EL (cell line): ENCODE data around the gene SLC6A8.
"Not testable (repeated sequence)": the region's sequence is repeated elsewhere in the genome, so short reads cannot be mapped to it uniquely, and the experiment has no call there.

ENCODE experiments used
- DNase-seq: peaks from one replicate; pipeline ENCODE4 v3.0.0-alpha.2; 2016

SLC6A8 gene

DNA sequence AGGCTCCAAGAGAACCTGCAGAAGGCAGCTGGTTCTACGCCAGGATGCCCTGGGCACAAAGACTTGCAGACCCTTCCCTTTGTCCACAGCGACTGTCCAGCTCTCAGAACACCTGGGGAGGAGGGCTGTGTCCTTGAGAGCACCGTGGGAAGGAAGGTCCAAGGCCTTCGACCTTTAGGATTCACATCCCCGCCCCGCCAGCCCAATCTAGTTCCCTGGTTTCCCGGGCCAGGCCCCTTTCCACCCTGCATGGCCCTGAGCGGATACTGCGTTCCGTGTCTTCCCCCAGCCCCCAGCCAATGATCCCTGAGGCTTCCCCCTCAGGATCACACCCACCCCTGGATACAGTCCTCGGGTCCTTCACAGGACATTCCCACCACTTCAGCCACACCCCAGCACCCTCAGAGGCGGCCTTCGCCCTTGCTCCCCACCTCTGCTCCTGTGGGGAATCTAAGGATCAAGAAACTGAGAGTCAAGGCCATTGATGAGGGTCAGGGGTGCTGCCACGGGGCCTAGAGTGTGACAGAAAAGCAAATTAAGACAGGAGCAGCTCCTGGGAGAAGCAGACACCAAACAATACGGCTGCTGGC, 46.0 kb downstream of the SLC6A8 start:
- no peak for DNase-seq

DNA sequence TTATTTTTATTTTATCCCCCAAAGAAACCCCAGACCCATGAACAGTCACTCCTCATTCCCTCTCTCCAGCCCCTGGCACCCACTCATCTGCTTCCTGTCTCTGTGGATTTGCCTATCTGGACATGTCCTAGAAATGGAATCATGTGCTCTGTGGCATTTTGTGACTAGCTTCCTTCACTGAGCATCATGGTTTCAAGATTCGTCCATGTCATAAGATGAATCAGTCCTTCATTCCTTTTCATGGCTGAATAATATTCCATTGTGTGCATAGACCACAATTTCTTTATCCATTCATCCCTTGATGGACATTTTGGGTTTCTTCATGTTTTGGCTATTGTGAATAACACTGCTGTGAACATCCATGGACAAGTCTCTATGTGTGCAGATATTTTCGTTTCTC, 47.1 kb downstream of the SLC6A8 start:
- DNase-seq, result no peak

DNA sequence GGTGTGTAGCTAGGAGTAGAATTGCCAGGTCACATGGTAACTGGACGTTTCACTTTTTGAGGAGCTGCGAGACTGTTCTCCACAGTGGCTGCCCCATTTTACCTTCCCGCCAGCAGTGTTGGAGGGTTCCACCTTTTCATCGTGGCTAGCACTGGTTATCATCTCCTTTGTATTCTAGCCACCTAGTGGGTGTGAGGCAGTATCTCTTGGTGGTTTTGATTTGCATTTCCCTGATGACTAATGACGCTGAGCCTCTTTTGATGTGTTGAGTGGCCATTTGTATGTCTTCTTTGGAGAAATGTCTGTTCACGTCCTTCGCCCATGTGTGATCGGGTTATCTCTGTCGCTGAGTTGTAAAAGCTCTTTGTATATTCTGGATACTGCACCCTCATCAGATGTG, 47.5 kb downstream of the SLC6A8 start:
- no peak for DNase-seq

DNA sequence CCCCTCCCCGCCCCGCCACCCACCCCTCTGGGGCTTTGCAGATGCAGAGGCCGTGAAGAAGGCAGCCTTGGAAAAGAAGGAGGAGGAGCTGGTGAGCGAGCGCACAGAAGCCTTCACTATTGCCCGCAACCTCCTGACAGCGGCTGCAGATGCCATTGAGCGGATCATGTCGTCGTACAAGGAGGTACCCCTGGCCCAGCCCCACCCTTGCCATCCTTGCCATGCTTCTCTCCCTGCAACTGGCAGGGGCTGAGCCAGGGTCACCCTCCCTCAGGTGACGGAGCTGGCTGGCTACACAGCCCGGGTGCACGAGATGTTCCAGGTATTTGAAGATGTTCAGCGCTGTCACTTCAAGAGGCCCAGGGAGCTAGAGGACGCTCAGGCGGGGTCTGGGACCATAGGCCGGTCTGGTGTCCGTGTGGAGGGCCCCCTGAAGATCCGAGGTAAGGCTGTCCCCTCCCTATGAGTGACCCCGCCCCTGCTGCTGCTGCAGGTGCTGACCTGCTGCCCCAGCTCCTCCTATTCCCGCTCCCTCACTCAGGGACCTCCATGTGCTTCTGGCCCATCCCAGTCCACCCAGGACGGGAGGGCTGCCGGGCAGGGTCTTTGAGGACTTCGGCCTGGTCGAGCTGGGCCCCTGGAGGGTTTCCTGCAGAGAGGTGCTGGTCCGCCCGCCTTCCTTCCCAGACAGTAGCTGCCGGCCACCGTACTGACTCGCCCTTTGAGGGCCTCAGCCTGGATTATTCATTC, 48.5 kb downstream of the SLC6A8 start:
- no peak for DNase-seq

DNA sequence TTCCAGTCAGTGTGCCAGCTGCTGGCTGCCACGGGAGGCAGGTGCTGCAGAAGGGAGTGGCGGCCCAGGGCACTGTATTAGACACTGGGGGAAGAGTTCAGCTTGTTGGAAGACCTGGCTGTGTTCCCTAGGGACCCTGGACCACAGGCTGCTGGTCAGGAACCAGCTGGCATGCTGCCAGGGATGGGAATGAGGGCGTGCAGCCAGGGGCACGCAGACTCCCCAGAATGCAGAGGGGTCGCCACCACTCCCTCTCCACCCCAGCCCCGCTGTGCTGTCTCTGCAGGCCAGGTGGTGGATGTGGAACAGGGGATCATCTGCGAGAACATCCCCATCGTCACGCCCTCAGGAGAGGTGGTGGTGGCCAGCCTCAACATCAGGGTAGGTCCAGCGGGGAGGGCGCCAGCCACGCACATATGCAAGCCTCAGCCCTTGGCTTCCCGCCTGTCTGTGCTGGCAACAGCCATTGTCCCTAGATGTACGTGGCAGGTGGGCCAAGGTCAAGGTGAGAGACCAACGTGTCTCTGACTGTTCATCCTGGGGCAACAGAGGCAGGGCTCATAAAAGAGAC, 49.2 kb downstream of the SLC6A8 start:
- no peak for DNase-seq

DNA sequence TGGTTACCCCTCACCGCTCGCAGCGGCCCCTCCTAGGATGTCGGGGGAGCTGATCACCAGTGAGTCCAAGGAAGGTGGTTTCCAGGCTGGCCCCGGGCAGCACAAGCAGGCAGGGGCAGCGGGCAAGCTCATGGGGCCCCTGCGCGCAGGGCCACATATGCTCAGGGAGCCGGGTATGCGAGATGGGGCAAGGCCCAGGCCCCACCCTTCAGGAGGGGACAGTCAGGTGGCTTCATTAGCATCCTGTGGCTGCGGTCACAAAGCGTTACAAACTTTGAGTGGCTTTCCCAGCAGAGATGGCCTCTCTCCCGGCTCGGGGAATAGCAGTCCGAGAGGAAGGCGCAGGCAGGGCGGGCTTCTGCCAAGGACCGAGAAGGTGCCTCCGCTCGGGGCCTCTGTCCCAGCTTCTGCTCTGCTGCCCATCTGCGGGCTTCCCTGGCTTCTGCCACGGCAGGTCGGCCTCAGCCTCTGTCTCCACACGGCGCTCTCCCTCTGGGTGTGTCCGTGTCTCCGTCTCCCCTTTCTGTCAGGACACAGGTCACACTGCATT, 50.4 kb downstream of the SLC6A8 start:
- no peak for DNase-seq

DNA sequence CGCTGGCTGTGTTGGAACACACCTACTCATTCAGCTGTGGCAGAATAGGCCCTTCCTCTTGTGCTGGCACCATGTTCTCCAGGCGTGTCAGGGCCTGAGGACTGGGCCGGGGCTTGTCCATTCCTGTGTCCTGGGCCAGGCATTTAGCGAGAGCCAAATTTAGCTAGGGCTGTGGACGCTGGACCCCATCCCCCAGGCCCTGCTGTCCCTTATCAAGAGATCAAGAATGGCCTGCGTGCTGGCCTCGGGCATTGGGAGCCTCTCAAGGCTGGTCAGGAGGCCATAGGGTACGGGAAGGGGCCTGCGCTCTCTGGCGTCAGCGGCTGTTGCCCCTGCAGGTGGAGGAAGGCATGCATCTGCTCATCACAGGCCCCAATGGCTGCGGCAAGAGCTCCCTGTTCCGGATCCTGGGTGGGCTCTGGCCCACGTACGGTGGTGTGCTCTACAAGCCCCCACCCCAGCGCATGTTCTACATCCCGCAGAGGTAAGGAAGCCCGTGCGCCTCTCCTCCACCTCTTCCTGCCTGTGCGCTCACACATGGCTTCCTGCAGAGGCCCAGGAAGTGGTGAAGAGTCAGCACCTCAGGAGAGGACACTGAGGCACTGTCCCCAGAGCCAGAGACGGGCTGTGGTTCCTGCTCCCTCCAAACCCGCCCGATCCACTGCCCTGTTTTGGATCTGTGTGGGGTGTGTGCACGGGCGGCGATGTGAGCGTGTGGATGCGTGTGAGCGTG, 52.2 kb downstream of the SLC6A8 start:
- DNase-seq, result no peak

DNA sequence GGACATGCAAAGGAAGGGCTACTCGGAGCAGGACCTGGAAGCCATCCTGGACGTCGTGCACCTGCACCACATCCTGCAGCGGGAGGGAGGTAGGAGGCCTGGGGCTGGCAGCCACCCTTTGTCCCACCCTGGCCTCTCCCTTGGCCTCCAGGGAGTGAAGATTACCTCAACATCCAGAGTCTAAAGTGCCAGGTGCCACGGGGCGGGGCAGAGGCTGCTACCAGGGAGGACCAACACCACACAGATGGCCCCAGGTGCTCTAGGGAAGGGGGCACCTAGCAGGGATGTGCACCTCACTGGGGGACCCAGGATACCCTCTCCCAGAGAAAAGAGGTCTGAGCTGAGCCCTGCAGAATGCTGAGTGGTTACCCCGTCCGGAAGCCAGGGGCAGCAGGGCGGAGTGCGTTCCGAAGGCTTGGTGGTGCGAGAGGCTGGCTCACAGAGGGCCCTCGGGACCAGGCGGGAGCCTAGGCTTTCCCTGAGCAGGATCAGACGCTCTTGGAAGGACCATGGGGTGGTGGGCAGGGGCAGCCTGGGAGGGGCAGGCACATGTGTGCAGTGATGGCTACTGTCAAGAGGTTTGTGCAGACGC, 53.0 kb downstream of the SLC6A8 start:
- no peak for DNase-seq

DNA sequence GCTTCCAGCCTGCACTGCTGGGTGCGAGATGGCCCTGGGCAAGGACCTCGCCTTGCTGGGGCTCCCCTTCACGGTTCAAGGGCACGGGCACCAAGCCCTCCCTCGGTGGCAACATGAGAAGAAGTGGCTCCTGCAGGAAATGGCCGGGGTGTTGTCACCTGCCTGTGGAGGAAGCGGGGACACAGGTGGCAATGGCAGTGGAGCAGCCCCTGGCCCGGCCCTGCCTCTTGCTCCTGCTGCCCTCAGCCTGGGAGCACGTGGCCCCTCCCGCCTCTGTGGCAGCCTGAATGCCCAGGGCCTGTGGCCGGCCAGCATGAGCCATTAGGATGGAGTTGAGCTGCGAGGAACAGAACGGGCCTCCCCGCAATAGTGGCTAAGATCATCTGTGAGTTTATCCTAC, 53.7 kb downstream of the SLC6A8 start:
- DNase-seq, result no peak

DNA sequence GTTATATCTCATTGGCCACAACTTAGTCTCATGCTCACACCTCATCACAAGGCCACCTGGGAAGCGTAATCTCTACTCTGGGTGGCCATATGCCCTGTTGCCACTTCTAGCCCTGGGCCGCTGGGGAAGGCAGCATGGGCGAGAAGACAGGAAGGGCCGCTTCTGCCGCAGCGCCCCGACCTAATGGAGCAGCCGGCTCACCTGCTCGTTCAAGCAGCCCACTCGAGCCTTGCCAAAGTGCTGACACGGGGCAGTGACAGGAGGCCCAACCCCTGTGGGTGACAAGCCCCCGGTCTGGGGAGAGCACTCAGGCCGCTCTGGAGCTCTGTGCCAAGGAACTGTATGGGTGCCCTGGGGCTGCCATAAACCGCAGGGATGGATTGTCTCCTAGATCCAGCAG, 54.4 kb downstream of the SLC6A8 start:
- not testable (repeated sequence) for DNase-seq

DNA sequence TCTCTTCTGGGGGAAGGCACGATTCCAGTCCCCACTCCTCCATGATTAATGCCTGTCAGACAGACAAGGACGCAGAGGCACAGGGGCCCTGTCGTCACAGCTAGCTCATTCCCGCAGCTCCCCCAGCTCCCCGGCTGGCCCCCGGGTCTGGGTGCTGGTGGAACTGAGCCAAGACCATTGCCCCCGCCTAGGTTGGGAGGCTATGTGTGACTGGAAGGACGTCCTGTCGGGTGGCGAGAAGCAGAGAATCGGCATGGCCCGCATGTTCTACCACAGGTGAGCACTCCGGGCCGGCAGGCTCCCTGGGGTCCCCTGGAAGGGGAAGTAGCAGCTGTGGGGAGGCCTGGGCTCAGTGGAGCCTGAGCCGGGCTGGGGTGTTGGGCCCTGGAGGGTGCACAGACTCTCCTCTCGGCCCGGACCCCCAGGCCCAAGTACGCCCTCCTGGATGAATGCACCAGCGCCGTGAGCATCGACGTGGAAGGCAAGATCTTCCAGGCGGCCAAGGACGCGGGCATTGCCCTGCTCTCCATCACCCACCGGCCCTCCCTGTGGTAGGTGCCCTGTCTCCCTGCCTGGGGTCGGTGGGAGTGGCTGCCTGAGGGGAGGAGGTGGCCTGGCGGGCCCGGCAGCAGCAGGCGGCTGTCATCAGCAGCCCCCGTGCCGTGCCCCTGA, 55.2 kb downstream of the SLC6A8 start:
- DNase-seq, result not testable (repeated sequence)

DNA sequence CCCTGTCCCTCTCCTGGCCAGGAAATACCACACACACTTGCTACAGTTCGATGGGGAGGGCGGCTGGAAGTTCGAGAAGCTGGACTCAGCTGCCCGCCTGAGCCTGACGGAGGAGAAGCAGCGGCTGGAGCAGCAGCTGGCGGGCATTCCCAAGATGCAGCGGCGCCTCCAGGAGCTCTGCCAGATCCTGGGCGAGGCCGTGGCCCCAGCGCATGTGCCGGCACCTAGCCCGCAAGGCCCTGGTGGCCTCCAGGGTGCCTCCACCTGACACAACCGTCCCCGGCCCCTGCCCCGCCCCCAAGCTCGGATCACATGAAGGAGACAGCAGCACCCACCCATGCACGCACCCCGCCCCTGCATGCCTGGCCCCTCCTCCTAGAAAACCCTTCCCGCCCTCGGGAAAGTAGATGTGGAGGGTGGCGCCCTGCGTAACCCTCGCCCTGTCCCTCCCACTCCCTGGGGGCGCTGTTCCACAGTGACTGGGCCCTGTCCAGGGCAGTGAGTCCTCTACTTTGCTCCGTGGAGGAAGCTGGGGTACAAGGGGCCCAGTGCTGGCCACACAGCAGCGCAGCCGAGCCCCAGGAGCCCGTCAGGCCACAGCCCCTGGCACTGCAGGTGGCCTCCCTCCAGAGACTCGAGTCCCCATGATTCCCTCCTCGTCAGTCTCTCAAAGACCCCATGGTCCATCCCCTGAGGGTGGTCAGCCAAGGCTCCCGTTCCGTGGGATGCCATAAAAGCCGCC, 55.9 kb downstream of the SLC6A8 start:
- DNase-seq, result peak; percentile 38

DNA sequence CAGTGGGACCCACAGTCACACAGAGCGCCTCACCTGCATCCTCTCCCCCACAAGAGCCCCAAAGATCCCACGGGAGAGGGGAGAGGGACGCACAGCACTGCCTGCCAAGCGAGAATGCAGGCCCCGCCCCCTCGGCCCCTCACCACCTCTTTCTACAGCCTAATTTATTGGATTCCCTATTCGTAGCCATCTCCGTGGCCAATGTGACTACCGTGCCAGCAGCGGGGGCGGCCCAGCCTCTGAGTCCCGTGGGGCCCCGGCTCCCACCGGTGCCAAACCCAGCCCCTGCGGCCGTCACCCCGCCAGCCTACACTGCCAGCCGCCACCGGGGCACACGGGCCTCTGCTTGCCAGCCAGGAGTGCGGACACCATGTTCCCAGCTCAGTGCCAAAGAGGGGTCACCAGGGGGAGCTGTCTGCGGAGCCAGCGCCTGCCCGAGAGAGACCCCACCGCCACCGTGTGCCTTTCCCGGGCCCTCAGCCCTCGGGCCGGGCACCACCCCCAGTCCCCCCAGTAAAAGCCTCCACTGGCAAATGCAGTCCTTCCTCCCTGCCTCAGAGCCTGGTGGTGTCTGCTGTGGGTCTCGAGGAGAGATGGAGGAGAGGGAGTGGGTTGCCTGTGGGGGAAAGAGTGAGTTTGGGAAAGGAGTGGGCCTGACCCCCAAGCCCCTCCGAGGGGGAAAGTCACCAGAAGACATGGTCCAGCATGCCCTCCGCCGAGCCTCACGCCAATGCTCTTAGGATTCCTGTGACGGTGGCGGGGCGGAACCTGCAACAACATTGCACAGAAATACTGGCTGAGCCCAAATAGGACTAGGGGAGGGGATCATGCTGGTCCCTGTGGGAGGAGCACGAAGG, 56.7 kb downstream of the SLC6A8 start:
- DNase-seq, result no peak

DNA sequence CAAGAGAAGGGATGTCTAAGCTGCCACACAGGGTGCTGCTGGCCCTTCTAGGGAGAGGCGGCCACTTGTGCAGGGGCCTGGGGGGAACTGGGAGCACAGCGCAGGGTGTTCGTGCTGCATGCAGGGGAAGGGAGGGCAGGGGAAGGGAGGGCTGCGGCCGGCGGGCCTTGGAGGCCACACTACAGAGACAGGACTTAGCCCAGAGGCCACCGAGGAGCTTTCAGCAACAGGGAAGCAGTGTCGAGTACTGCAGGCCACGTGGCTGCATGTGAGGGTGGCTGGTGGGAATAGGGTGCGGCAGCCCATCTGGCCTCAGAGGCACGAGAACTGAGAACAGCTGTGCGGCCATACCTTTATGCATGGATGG, 57.3 kb downstream of the SLC6A8 start:
- not testable (repeated sequence) for DNase-seq
